MM.1S (cell line): ENCODE data around the gene KIAA0825.

ENCODE experiments used
- CTCF ChIP-seq: fragments of 300-600 bp; sonication (generic); IDR thresholded peaks from 2 replicates; pipeline ENCODE4 v1.5.1; 2016; ENCODE audit warnings: antibody characterized with exemption, low read length, mixed read lengths
- EZH2 ChIP-seq: fragments of 300-600 bp; sonication (generic); optimal IDR thresholded peaks from 2 replicates; pipeline ENCODE3; 2017; ENCODE audit warnings: low read depth, mild to moderate bottlenecking, antibody characterized with exemption, low read length, mixed read lengths
- EZH2phosphoT487 ChIP-seq: fragments of 300-600 bp; sonication (generic); IDR thresholded peaks from 2 replicates; pipeline ENCODE4 v1.6.1; 2018; ENCODE audit warnings: antibody characterized with exemption, low read length

DNA sequence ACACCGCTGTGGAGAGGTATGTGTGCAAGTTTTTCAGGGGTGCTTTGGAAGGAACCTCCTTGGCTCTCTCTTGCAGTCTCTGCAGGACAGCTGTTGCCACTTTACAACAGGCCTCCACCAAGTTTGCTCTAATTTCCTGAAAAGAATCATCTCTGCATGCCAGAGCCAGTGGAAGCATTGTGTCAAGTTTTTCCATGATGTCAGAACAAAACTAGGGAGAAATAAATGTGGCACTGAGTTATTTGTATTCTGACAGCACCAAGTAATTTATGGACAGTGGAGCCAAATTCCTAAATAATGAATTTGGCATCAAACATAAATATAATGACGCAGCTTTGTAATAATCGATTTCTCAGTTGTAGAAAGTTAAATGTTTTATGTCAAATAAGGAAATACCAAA is 146.9 kb downstream of the KIAA0825 start:
- TF ChIP-seq CTCF = no peak
- no peak for TF ChIP-seq EZH2phosphoT487
- TF ChIP-seq EZH2 = no peak
